ENCODE measurements around the gene TENM4.
"Not testable (repeated sequence)": the region's sequence is repeated elsewhere in the genome, so short reads cannot be mapped to it uniquely, and the experiment has no call there.

Gene TENM4

DNA sequence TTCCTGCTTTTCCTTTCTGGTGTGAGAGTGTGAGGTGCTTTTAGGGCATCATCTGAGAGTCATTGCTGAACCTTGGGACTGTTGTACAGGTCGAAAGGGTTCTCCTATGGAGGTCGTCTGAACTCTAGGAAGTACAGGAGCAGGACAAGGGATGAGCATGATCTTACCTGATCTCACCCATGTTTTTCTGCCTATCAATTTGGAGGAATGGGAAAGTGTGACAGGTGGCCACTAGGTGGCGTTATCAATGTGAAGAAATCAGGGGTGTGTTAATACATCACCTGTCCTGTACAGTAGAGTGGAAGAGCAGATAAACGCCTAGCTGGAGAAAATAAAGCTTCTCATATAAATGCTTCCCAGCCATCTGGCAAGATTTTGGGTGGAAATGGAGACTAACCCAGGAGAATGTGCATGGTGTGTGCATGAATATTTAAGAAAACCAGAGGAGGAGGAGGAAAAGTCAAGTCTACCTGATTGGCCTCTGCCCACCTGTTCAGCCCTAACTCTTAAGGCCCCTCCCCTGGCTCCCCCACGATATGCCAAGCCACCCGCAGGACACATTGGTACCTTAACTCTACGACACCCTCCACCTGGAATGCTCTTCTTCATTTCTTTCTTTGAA lies 794.2 kb downstream of the TENM4 start:
- DNase-seq (ENCODE audit: low read depth, low spot score) = peak; percentile 47

DNA sequence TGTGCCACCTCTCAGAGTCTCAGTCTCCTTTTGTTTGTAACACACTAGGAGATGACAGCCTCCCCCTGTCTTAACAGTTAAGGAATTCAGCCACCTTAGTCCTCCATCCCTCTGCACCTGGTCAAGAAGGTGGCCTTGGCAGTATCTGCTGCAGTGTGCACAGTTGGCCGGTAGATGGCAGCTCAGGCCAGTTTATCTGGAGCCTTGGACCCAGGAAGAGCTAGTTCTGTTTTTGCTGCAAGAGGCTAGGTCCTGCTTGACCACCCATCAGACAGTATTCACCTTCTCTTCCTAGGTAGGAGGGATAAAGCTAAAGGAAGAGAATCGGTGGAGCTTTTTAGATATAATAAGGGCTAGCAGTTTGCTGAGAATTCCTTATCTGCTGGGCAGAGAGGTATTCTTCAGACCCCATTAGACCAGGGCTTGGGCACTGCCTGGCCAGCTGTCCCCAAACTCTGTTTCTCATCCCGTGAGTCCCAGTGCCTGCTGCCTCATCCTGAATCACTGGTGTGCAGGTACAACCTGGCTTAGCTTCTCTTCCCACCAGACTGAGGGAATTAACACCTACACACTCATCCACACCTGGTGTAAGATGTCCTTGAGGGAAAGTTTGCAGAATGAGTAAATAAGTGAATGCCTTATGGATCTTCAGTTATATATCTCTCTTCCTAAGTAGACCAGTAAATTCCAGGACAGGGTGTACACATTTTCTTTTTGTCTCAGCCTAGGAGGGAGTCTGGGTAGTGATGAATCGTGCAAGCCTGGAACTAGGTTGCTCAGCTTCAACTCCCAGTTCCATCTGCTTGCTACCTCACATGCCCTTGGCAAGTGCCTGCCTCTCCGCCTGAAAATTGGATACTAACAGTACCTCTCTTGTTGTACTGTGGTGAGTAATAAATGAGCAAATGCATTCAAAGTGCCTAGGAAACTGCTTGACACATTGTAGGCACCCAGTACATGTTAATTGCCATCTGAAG lies 795.3 kb downstream of the TENM4 start:
- DNase-seq (ENCODE audit: low read depth, low spot score) = peak; percentile 90

GRCh38 chr11:78643676-78644056 lies 797.2 kb downstream of the TENM4 start:
- DNase-seq (ENCODE audit: low read depth, low spot score) = no peak

DNA sequence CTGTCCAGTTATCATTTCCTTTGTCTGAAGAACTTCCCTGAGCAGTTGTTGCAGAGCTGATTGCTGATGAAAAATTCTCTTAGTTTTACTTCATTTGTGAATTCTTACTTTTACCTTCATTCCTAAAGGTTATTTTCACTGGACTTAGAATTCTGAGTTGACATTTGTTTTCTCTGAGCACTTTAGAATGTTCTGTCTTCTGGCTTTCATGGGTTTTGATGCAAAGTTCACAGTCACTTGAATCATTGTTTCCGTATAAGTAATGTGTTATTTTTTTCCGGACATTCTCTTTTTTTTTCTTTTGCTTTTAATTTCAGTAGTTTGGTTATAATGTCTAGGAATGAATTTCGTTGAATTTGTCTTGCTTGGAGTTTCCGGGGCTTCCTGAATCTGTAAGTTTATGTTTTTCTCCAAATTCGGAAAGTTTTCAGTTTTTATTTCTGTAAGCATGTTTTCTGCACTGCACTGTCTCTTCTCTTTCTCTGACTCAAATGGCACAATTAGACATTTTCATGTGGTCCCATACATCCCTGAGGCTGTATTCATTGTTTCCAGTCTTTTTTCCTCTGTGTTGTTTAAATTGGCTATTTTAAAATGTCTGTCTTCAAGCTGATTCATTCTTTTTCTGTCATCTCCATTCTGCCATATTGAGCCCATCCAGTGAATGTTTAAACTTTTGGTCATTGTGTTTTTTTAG lies 797.7 kb downstream of the TENM4 start:
- DNase-seq (ENCODE audit: low read depth, low spot score) = no peak

GRCh38 chr11:78641541-78641940 lies 799.3 kb downstream of the TENM4 start:
- DNase-seq (ENCODE audit: low read depth, low spot score) = no peak

DNA sequence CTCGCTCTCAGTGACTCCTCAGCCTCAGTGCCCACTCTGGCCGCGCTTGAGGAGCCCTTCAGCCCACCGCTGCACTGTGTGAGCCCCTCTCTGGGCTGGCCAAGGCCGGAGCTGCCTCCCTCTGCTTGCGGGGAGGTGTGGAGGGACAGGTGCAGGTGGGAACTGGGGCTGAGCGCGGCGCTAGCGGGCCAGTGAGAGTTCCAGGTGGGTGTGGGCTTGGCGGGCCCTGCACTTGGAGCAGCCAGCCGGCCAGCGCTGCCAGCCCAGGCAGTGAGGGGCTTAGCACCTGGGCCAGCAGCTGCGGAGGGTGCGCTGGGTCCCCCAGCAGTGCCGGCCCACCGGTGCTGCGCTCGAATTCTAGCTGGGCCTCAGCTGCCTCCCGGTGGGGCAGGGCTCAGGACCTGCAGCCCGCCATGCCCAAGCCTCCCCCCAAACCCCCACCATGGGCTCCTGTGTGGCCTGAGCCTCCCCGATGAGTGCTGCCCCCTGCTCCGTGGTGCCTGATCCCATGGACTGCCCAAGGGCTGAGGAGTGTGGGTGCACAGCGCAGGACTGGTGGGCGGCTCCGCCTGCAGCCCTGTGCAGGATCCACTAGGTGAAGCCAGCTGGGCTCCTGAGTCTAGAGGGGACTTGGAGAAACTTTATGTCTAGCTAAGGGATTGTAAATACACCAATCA lies 802.0 kb downstream of the TENM4 start:
- DNase-seq (ENCODE audit: low read depth, low spot score) = no peak

GRCh38 chr11:78637527-78637926 lies 803.3 kb downstream of the TENM4 start:
- DNase-seq (ENCODE audit: low read depth, low spot score) = not testable (repeated sequence)

DNA sequence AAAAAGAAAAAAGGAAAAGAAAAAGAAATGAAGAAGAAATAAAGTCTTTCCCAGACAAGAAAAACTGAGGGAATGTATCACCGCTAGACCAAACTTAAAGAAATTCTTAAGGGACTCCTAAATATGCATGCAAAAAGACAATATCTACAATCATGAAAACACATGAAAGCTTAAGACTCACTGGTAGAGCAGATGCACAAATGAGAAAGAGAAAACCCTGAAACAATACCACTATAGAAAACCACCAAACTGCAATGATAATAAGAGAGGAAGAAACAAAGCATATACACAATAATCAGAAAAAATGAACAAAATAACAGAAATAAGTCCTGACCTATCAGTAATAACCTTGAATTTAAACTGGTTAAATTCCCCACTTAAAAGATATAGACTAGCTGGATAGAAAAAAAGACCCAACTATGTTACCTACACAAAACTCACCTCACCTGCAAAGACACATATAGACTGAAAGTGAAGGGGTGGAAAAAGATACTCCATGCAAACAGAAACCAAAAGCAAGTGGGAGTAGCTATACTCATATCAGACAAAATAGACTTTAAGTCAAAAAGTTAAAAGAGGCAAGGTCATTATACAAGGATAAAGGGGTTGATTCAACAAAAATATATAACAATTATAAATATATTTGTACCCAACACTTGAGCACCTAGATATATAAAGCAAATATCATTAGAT lies 804.9 kb downstream of the TENM4 start:
- no peak for DNase-seq (ENCODE audit: low read depth, low spot score)

DNA sequence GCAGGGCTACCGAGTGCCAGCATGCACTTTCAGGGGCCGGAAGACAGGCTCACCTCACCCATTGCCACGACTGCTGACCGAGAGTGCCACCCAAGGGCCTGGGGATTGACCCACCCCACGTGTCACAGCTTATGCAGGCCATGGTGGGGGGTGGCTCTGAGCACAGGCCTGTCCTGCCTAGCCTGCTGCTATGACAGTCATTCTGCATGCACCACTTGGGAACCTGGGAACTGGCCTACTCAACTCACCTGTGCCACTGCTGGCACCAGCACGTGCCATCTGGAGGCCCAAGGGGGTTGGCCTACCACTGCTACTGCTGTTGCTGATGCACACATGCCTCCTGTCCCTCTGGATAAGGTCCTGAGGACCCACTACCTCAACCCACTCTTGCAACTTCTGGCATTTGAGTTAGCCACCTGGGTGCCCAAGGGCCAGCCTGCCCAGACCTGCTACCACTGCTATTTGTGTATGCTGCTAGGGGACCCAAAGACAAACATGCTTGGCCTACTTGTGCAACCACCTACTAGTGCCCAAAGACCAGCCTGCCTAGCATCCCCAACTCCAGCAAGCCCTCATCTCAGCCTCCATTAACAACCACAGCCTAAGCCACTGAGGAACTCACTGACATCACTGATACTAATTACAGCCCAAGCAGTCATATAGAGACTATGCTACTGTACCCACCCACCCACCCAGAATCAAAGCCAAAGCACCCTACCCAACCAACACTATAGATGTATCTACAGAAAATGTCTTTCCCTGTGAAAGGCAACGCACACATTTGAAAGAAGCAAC lies 807.1 kb downstream of the TENM4 start:
- no peak for DNase-seq (ENCODE audit: low read depth, low spot score)

DNA sequence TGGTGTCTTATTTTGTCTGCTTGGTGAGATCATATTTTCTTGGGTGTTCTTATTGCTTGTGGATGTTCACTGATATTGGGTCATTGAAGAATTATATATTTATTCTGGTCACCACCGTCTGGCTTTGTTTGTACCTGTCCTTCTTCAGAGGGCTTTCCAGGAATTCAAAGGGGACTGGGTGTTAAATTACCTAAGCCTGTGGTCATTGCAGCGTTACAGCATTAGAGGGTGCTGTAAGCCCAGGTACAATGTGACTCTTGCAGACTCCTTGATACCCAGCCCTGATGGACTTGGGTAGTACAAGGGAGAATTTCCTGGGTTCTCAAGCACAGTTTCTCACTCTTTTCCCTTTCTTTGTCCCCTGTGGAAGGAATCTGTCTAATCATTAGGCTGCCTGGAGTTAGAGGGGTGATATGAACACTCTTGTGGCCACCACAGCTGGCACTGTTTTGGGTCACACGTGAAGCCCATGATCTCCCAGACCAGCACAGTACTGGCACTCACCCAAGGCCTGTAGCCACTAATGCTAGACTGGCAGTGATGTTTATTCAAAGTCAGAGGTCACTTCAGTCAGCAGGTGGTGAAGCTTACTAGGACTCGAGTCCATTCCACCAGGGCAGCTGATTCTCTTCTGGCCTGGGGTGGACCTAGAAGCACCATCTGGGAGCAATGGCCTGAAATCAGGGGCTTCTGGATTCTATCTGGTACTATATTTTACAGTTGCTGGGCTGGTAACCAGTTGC lies 810.1 kb downstream of the TENM4 start:
- no peak for DNase-seq (ENCODE audit: low read depth, low spot score)

- no peak for DNase-seq (ENCODE audit: low read depth, low spot score)
Measured at GRCh38 chr11:78630155-78630554, 810.7 kb downstream of the TENM4 start.

- no peak for DNase-seq (ENCODE audit: low read depth, low spot score)
Measured at GRCh38 chr11:78622666-78623065, 818.2 kb downstream of the TENM4 start.

DNA sequence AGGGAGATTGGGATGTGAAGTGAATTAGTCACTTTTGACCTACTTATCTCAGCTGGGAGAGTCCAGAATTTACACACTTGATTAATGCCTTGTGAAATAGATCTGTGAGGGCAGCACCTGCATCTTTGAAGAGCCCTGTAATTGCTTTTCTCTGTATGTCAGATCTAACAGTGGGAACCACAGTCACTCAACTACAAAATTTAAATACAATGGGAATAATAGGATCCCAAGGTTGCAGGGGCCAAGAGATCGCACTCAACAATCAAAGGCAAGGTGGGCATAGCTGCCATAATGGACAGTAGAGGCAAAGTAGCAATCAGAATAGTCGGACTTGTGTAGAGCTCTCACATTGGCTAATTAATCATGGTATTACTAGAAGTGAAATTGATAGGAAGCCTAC lies 820.7 kb downstream of the TENM4 start:
- no peak for DNase-seq (ENCODE audit: low read depth, low spot score)

DNA sequence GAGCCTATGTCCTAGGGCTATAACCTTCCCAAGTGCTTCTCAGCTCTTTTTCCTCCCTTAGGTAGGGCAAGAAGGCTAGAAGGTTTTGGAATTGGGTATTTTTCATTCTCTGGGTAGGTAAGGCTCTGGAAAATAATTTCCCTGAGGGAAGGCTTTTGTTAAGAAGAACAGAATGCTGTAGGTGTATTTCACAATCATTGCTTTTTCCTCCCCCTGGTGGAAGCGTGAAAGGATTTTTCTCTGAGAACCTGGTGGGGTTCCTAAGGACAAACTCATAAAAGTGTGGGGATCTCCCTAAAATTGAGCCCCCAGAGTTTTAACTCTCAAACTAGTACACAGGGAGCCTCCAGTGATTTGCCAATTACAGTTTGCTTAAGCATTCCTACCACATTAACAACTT lies 825.1 kb downstream of the TENM4 start:
- no peak for DNase-seq (ENCODE audit: low read depth, low spot score)

GRCh38 chr11:78613378-78613813 lies 827.4 kb downstream of the TENM4 start:
- no peak for DNase-seq (ENCODE audit: low read depth, low spot score)

GRCh38 chr11:78612721-78613377 lies 828.0 kb downstream of the TENM4 start:
- no peak for DNase-seq (ENCODE audit: low read depth, low spot score)

DNA sequence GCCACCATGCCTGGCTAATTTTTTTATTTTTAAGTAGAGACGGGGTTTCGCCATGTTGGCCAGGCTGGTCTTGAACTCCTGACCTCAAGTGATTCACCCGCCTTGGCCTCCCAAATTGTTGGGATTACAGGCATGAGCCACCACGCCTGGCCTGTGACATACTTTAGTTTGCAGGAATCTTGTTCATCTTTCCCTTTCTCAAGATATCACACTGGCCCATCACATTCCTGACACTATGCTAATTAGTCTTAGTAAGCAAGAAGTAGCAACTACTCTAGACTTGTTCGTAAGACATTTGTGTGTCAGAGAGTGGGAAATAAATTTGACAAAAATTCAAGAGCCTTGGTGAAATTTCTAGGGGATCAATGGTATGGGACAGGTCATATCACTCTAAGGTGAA lies 831.5 kb downstream of the TENM4 start:
- DNase-seq (ENCODE audit: low read depth, low spot score) = not testable (repeated sequence)

DNA sequence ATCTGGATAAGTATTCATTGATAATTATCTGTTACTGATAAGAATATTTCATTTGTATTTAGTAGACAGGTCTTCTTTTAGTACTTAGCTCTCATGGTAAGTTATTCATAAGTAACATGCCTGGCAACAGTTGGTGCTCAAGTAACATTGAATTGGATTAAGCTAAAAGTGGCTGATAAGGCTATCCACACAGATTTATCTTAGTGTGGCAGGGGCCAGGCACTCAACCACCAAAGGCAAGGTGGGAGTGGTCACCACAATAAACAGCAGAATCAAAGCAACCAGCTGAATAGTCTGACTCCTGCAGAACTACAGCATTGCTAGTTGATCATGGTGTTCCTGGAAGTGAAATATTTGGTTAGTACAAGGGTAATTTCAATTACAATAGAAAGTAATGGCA lies 833.1 kb downstream of the TENM4 start:
- no peak for DNase-seq (ENCODE audit: low read depth, low spot score)

- DNase-seq (ENCODE audit: low read depth, low spot score) = no peak
Measured at GRCh38 chr11:78606667-78607066, 834.2 kb downstream of the TENM4 start.
